KOPT-K1 (cell line): ENCODE results near the gene ZNRF1.

Experiments
- H3K27ac ChIP-seq: fragments of 200-600 bp; sonication (generic); 2 replicates; pipeline ENCODE4 v1.5.1; 2016; ENCODE audit warnings: antibody characterized with exemption, mild to moderate bottlenecking, low read depth, low read length; ENCODE audit not compliant: poor library complexity, severe bottlenecking
- H3K36me3 ChIP-seq: fragments of 200-600 bp; sonication (generic); 2 replicates; pipeline ENCODE4 v1.5.1; 2017; ENCODE audit warnings: antibody characterized with exemption, mild to moderate bottlenecking, low read length, moderate library complexity; ENCODE audit not compliant: insufficient read depth
- H3K9me3 ChIP-seq: fragments of 200-600 bp; sonication (generic); 2 replicates; pipeline ENCODE4 v1.5.1; 2017; ENCODE audit warnings: antibody characterized with exemption, low read length, mild to moderate bottlenecking; ENCODE audit not compliant: insufficient read depth, poor library complexity, severe bottlenecking

The ZNRF1 gene

GRCh38 chr16:75108792-75109731 is 110.2 kb downstream of the ZNRF1 start:
- no peaks in the 10 kb centered on the region for H3K9me3 ChIP-seq
- H3K36me3 ChIP-seq: peaks cover 28% of the 10 kb centered on the region
- H3K27ac ChIP-seq: peak overlapping the region; percentile 99

- Histone ChIP-seq H3K27ac (peak overlapping the region; percentile 99), H3K9me3 (no peaks in the 10 kb centered on the region), H3K36me3 (peaks cover 21% of the 10 kb centered on the region; the same call in 1 of the 2 replicates)
These were observed 111.0 kb downstream of the ZNRF1 start for GRCh38 chr16:75109732-75110243.

- H3K9me3 ChIP-seq: no peaks in the 10 kb centered on the region
- H3K27ac ChIP-seq: peak overlapping the region; percentile 99
- peaks cover 12% of the 10 kb centered on the region; the same call in 1 of the 2 replicates for H3K36me3 ChIP-seq
These were observed 112.1 kb downstream of the ZNRF1 start for GRCh38 chr16:75110637-75111513.

GRCh38 chr16:75111514-75111940 is 112.7 kb downstream of the ZNRF1 start:
- Histone ChIP-seq H3K9me3 (no peaks in the 10 kb centered on the region), H3K36me3 (peaks cover 5% of the 10 kb centered on the region; the same call in 1 of the 2 replicates), H3K27ac (peak overlapping the region; percentile 99)

- Histone ChIP-seq H3K36me3 (no peaks in the 10 kb centered on the region), H3K9me3 (no peaks in the 10 kb centered on the region), H3K27ac (peak overlapping the region; percentile 99)
These were observed 113.3 kb downstream of the ZNRF1 start for GRCh38 chr16:75111961-75112733.

- no peaks in the 10 kb centered on the region for H3K9me3 ChIP-seq
- no peaks in the 10 kb centered on the region for H3K36me3 ChIP-seq
- peak overlapping the region; percentile 99 for H3K27ac ChIP-seq
These were observed 114.1 kb downstream of the ZNRF1 start for GRCh38 chr16:75112734-75113491.

GRCh38 chr16:75113541-75114121 is 114.8 kb downstream of the ZNRF1 start:
- Histone ChIP-seq H3K27ac (peak overlapping the region; percentile 99), H3K9me3 (no peaks in the 10 kb centered on the region), H3K36me3 (no peaks in the 10 kb centered on the region)

- H3K27ac ChIP-seq: no peak overlapping the region
These were observed 115.5 kb downstream of the ZNRF1 start for GRCh38 chr16:75114179-75114945.

GRCh38 chr16:75114946-75115825 is 116.4 kb downstream of the ZNRF1 start:
- no peaks in the 10 kb centered on the region for H3K9me3 ChIP-seq
- no peak overlapping the region for H3K27ac ChIP-seq
- no peaks in the 10 kb centered on the region for H3K36me3 ChIP-seq

More at GRCh38 chr16:75114179-75114945, 115.5 kb downstream of the ZNRF1 start:
- no peaks in the 10 kb centered on the region for H3K36me3 ChIP-seq
- no peaks in the 10 kb centered on the region for H3K9me3 ChIP-seq

GRCh38 chr16:75116081-75116910 is 117.5 kb downstream of the ZNRF1 start, which contains the start of gene LDHD:
Gene LDHD (minus strand): TSS chr16:75116780. CDS start chr16:75116720, 60 bp downstream.
- H3K36me3 ChIP-seq: no peaks in the 10 kb centered on the region
- H3K27ac ChIP-seq: no peak within 1 kb of the TSS
- peaks cover 4% of the 10 kb centered on the region for H3K9me3 ChIP-seq

- Histone ChIP-seq H3K36me3 (no peaks in the 10 kb centered on the region), H3K9me3 (peaks cover 10% of the 10 kb centered on the region), H3K27ac (no peak overlapping the region)
These were observed 118.1 kb downstream of the ZNRF1 start for GRCh38 chr16:75116911-75117245.
